ENCODE measurements around the gene FKRP.
"Not testable (repeated sequence)": the region's sequence is repeated elsewhere in the genome, so short reads cannot be mapped to it uniquely, and the experiment has no call there.

The FKRP gene

GRCh38 chr19:46704379-46705076 is 41.3 kb upstream of the FKRP start:
- no peak overlapping the region for H3K4me3 ChIP-seq (ENCODE audit: control insufficient read depth in 1 of 7, extremely low read depth in 1 of 7, insufficient read depth in 4 of 7, low read depth in 2 of 7, low read length in 6 of 7)
- peaks cover 4 to 71% (median 37%) of the 10 kb centered on the region in 4 experiments for H3K36me3 ChIP-seq (ENCODE audit: control insufficient read depth in 4 of 4, insufficient read depth in 4 of 4, low read length in 3 of 4)
- CTCF ChIA-PET = interaction anchor here (0.7 to 16.2 kb wide), 19 partner anchors 9 to 230 kb away, joined by 3 to 356 read pairs (median 3); no protein-coding TSS in a partner anchor
- H3K27ac ChIP-seq (ENCODE audit: insufficient read depth in 1 of 2, low read depth in 1 of 2, low read length in 2 of 2, poor library complexity in 1 of 2, severe bottlenecking in 2 of 2) = no peak overlapping the region
- H3K4me1 ChIP-seq (ENCODE audit: control extremely low read depth in 1 of 4, control insufficient read depth in 4 of 4, insufficient read depth in 4 of 4, low read length in 3 of 4) = peaks cover 0 to 1% (median 0%) of the 10 kb centered on the region in 4 experiments
- DNase-seq = peak; percentile 50 to 74 (median 66)
- H3K27me3 ChIP-seq (replicated peaks in 2 of 5; ENCODE audit: control insufficient read depth in 4 of 5, insufficient read depth in 5 of 5, low read length in 4 of 5) = no peaks in the 10 kb centered on the region
- POLR2A ChIA-PET = interaction anchor here (0.7 to 1.3 kb wide), 3 partner anchors 16 to 27 kb away, joined by 3 to 4 read pairs (median 3); no protein-coding TSS in a partner anchor
- no peaks in the 10 kb centered on the region for H3K9me3 ChIP-seq (ENCODE audit: control extremely low read depth in 1 of 5, control insufficient read depth in 4 of 5, insufficient read depth in 2 of 5, low read depth in 1 of 5, low read length in 4 of 5)
- WGBS (ENCODE audit: insufficient coverage) = 34% methylated on average over 12 of the region's 21 CpGs

GRCh38 chr19:46710687-46711086 is 35.2 kb upstream of the FKRP start:
- H3K9me3 ChIP-seq (ENCODE audit: control extremely low read depth in 1 of 5, control insufficient read depth in 4 of 5, insufficient read depth in 2 of 5, low read depth in 1 of 5, low read length in 4 of 5) = no peaks in the 10 kb centered on the region
- H3K4me3 ChIP-seq (ENCODE audit: control insufficient read depth in 1 of 7, extremely low read depth in 1 of 7, insufficient read depth in 4 of 7, low read depth in 2 of 7, low read length in 6 of 7) = no peak overlapping the region
- H3K4me1 ChIP-seq (ENCODE audit: control extremely low read depth in 1 of 4, control insufficient read depth in 4 of 4, insufficient read depth in 4 of 4, low read length in 3 of 4) = peaks cover 10 to 25% (median 22%) of the 10 kb centered on the region in 4 experiments
- no peak overlapping the region for H3K27ac ChIP-seq (ENCODE audit: insufficient read depth in 1 of 2, low read depth in 1 of 2, low read length in 2 of 2, poor library complexity in 1 of 2, severe bottlenecking in 2 of 2)
- DNase-seq = no peak
- peaks cover 0 to 37% (median 15%) of the 10 kb centered on the region in 4 experiments for H3K36me3 ChIP-seq (ENCODE audit: control insufficient read depth in 4 of 4, insufficient read depth in 4 of 4, low read length in 3 of 4)
- POLR2A ChIA-PET = no interaction called here
- H3K27me3 ChIP-seq (replicated peaks in 2 of 5; ENCODE audit: control insufficient read depth in 4 of 5, insufficient read depth in 5 of 5, low read length in 4 of 5) = no peaks in the 10 kb centered on the region
- CTCF ChIA-PET = interaction anchor here (1.1 to 16.2 kb wide), 2 partner anchors 19 kb away, joined by 4 to 356 read pairs; no protein-coding TSS in a partner anchor
- 97% methylated on average over 13 of the region's 25 CpGs for WGBS (ENCODE audit: insufficient coverage)

- ChIA-PET POLR2A (interaction anchor here (0.9 kb wide), 1 partner anchor 10 kb away, joined by 4 read pairs; no protein-coding TSS in a partner anchor), CTCF (interaction anchor here (5.1 to 16.2 kb wide), 2 partner anchors 8 to 17 kb away, joined by 37 to 356 read pairs; no protein-coding TSS in a partner anchor)
- WGBS (ENCODE audit: insufficient coverage) = 86% methylated on average over 2 of the region's 6 CpGs
Observed at GRCh38 chr19:46712768-46713338, 33.0 kb upstream of the FKRP start.

GRCh38 chr19:46713781-46714443 is 31.9 kb upstream of the FKRP start:
- CTCF ChIA-PET = interaction anchor here (0.5 to 16.2 kb wide), 5 partner anchors 9 to 185 kb away, joined by 3 to 356 read pairs (median 5); no protein-coding TSS in a partner anchor
- H3K4me3 ChIP-seq (ENCODE audit: control insufficient read depth in 1 of 7, extremely low read depth in 1 of 7, insufficient read depth in 4 of 7, low read depth in 2 of 7, low read length in 6 of 7) = peak overlapping the region in 6 of 7 experiments; percentile 36 to 96 (median 86)
- H3K27me3 ChIP-seq (replicated peaks in 2 of 5; ENCODE audit: control insufficient read depth in 4 of 5, insufficient read depth in 5 of 5, low read length in 4 of 5) = no peaks in the 10 kb centered on the region
- peak overlapping the region in 1 of 2 experiments; percentile 89 for H3K27ac ChIP-seq (ENCODE audit: insufficient read depth in 1 of 2, low read depth in 1 of 2, low read length in 2 of 2, poor library complexity in 1 of 2, severe bottlenecking in 2 of 2)
- H3K9me3 ChIP-seq (ENCODE audit: control extremely low read depth in 1 of 5, control insufficient read depth in 4 of 5, insufficient read depth in 2 of 5, low read depth in 1 of 5, low read length in 4 of 5) = no peaks in the 10 kb centered on the region
- WGBS (ENCODE audit: insufficient coverage) = 0% methylated on average over 8 of the region's 39 CpGs
- peak; percentile 94 to 99 (median 98) for DNase-seq
- peaks cover 17 to 51% (median 44%) of the 10 kb centered on the region in 4 experiments for H3K4me1 ChIP-seq (ENCODE audit: control extremely low read depth in 1 of 4, control insufficient read depth in 4 of 4, insufficient read depth in 4 of 4, low read length in 3 of 4)
- H3K36me3 ChIP-seq (ENCODE audit: control insufficient read depth in 4 of 4, insufficient read depth in 4 of 4, low read length in 3 of 4) = peaks cover 0 to 14% (median 9%) of the 10 kb centered on the region in 4 experiments
- POLR2A ChIA-PET = interaction anchor here (1.2 to 2.8 kb wide), 3 partner anchors 9 to 17 kb away, joined by 5 to 15 read pairs (median 5); no protein-coding TSS in a partner anchor

More at GRCh38 chr19:46712768-46713338, 33.0 kb upstream of the FKRP start:
- H3K9me3 ChIP-seq (ENCODE audit: control extremely low read depth in 1 of 5, control insufficient read depth in 4 of 5, insufficient read depth in 2 of 5, low read depth in 1 of 5, low read length in 4 of 5); H3K27me3 ChIP-seq (replicated peaks in 2 of 5; ENCODE audit: control insufficient read depth in 4 of 5, insufficient read depth in 5 of 5, low read length in 4 of 5); H3K27ac ChIP-seq (ENCODE audit: insufficient read depth in 1 of 2, low read depth in 1 of 2, low read length in 2 of 2, poor library complexity in 1 of 2, severe bottlenecking in 2 of 2); H3K4me3 ChIP-seq (ENCODE audit: control insufficient read depth in 1 of 7, extremely low read depth in 1 of 7, insufficient read depth in 4 of 7, low read depth in 2 of 7, low read length in 6 of 7); DNase-seq: not testable (repeated sequence)
- peaks cover 0 to 22% (median 8%) of the 10 kb centered on the region in 4 experiments for H3K36me3 ChIP-seq (ENCODE audit: control insufficient read depth in 4 of 4, insufficient read depth in 4 of 4, low read length in 3 of 4)
- peaks cover 11 to 40% (median 33%) of the 10 kb centered on the region in 4 experiments for H3K4me1 ChIP-seq (ENCODE audit: control extremely low read depth in 1 of 4, control insufficient read depth in 4 of 4, insufficient read depth in 4 of 4, low read length in 3 of 4)

- H3K27me3 ChIP-seq (replicated peaks in 2 of 5; ENCODE audit: control insufficient read depth in 4 of 5, insufficient read depth in 5 of 5, low read length in 4 of 5) = no peaks in the 10 kb centered on the region
- peaks cover 17 to 57% (median 50%) of the 10 kb centered on the region in 4 experiments for H3K4me1 ChIP-seq (ENCODE audit: control extremely low read depth in 1 of 4, control insufficient read depth in 4 of 4, insufficient read depth in 4 of 4, low read length in 3 of 4)
- CTCF ChIA-PET = interaction anchor here (0.6 to 16.2 kb wide), 4 partner anchors 10 to 185 kb away, joined by 3 to 356 read pairs (median 21); no protein-coding TSS in a partner anchor
- peak overlapping the region; percentile 36 to 96 (median 83) for H3K4me3 ChIP-seq (ENCODE audit: control insufficient read depth in 1 of 7, extremely low read depth in 1 of 7, insufficient read depth in 4 of 7, low read depth in 2 of 7, low read length in 6 of 7)
- POLR2A ChIA-PET = interaction anchor here (0.6 to 2.8 kb wide), 4 partner anchors 8 to 159 kb away, joined by 3 to 15 read pairs (median 5); no protein-coding TSS in a partner anchor
- 0% methylated on average over 8 of the region's 12 CpGs for WGBS (ENCODE audit: insufficient coverage)
- H3K27ac ChIP-seq (ENCODE audit: insufficient read depth in 1 of 2, low read depth in 1 of 2, low read length in 2 of 2, poor library complexity in 1 of 2, severe bottlenecking in 2 of 2) = peak overlapping the region; percentile 64 to 89
- peaks cover 0 to 16% (median 9%) of the 10 kb centered on the region in 4 experiments for H3K36me3 ChIP-seq (ENCODE audit: control insufficient read depth in 4 of 4, insufficient read depth in 4 of 4, low read length in 3 of 4)
- H3K9me3 ChIP-seq (ENCODE audit: control extremely low read depth in 1 of 5, control insufficient read depth in 4 of 5, insufficient read depth in 2 of 5, low read depth in 1 of 5, low read length in 4 of 5) = no peaks in the 10 kb centered on the region
- no peak for DNase-seq
Observed at GRCh38 chr19:46714444-46715106, 31.3 kb upstream of the FKRP start.

- POLR2A ChIA-PET = interaction anchor here (0.6 to 2.8 kb wide), 4 partner anchors 9 to 510 kb away, joined by 3 to 15 read pairs (median 4); no protein-coding TSS in a partner anchor
- CTCF ChIA-PET = interaction anchor here (0.6 to 16.2 kb wide), 4 partner anchors 11 to 186 kb away, joined by 3 to 356 read pairs (median 21); no protein-coding TSS in a partner anchor
- Histone ChIP-seq H3K4me3 (ENCODE audit: control insufficient read depth in 1 of 7, extremely low read depth in 1 of 7, insufficient read depth in 4 of 7, low read depth in 2 of 7, low read length in 6 of 7) (peak overlapping the region; percentile 67 to 96 (median 84)), H3K4me1 (ENCODE audit: control extremely low read depth in 1 of 4, control insufficient read depth in 4 of 4, insufficient read depth in 4 of 4, low read length in 3 of 4) (peaks cover 17 to 67% (median 59%) of the 10 kb centered on the region in 4 experiments), H3K27ac (ENCODE audit: insufficient read depth in 1 of 2, low read depth in 1 of 2, low read length in 2 of 2, poor library complexity in 1 of 2, severe bottlenecking in 2 of 2) (peak overlapping the region in 1 of 2 experiments; percentile 89), H3K9me3 (ENCODE audit: control extremely low read depth in 1 of 5, control insufficient read depth in 4 of 5, insufficient read depth in 2 of 5, low read depth in 1 of 5, low read length in 4 of 5) (no peaks in the 10 kb centered on the region), H3K36me3 (ENCODE audit: control insufficient read depth in 4 of 4, insufficient read depth in 4 of 4, low read length in 3 of 4) (peaks cover 0 to 23% (median 13%) of the 10 kb centered on the region in 4 experiments), H3K27me3 (replicated peaks in 2 of 5; ENCODE audit: control insufficient read depth in 4 of 5, insufficient read depth in 5 of 5, low read length in 4 of 5) (no peaks in the 10 kb centered on the region)
- no peak for DNase-seq
- 60% methylated on average over 1 of the region's 8 CpGs for WGBS (ENCODE audit: insufficient coverage)
Observed at GRCh38 chr19:46715620-46715974, 30.3 kb upstream of the FKRP start.

Measured in common myeloid progenitor, CD34-positive (primary cell).